Measurements from ENCODE around the gene KCNC1. TPM values are rescaled to one million over a fixed set of nuclear protein-coding genes. Genes with fewer than 3 reads are reported as not detected.

Gene KCNC1
- total RNA-seq, 4 donors from 2014 or later: not detected

GRCh38 chr11:17762309-17762974 is 27.9 kb downstream of the KCNC1 start:
- TF ChIP-seq CTCF (IDR thresholded peaks at IDR 0.05; ENCODE audit: low read depth): no peak

GRCh38 chr11:17763244-17763643 is 28.7 kb downstream of the KCNC1 start:
- TF ChIP-seq CTCF (IDR thresholded peaks at IDR 0.05; ENCODE audit: low read depth): no peak

GRCh38 chr11:17763703-17764102 is 29.1 kb downstream of the KCNC1 start:
- no peak for TF ChIP-seq CTCF (IDR thresholded peaks at IDR 0.05; ENCODE audit: low read depth)

- TF ChIP-seq CTCF (IDR thresholded peaks at IDR 0.05; ENCODE audit: low read depth): no peak
These were observed 30.1 kb downstream of the KCNC1 start for GRCh38 chr11:17764446-17765218.

GRCh38 chr11:17765356-17766072 is 30.9 kb downstream of the KCNC1 start:
- no peak for TF ChIP-seq CTCF (IDR thresholded peaks at IDR 0.05; ENCODE audit: low read depth)

- no peak for TF ChIP-seq CTCF (IDR thresholded peaks at IDR 0.05; ENCODE audit: low read depth)
These were observed 31.4 kb downstream of the KCNC1 start for GRCh38 chr11:17766073-17766359.

- TF ChIP-seq CTCF (IDR thresholded peaks at IDR 0.05; ENCODE audit: low read depth): no peak
These were observed 32.0 kb downstream of the KCNC1 start for GRCh38 chr11:17766590-17766989.
